ENCODE results near the gene UBXN10. TPM values are rescaled to one million over a fixed set of nuclear protein-coding genes. Genes with fewer than 3 reads are reported as not detected.

UBXN10 gene
- total and polyA plus RNA-seq, 5 donors from 2014 or later, result 0.06 to 0.41 (median 0.33) TPM; not detected in 1

DNA sequence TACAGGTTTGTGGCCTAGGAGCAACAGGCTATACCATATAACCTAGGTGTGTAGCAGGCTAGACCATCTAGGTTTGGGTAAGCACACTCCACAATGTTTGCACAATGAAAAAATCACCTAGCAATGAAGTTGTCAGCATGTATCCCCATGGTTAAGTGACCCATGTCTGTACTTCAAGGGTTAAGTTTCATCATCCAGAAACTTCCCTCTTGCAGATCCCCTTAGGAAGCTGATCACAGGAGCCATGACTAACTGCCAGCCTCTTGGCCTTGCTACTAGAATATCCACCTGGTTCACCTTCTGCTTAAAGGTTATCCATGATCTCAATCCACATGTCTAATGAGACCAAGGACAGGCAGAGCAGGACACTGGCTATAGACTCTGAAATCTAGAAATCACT lies 3.5 kb upstream of the UBXN10 start:
- no peak overlapping the region for H3K27ac ChIP-seq (ENCODE audit: insufficient read depth, low read length, poor library complexity, severe bottlenecking)
- no peak overlapping the region for H3K4me3 ChIP-seq (ENCODE audit: low read depth, low read length)
- Mint-ChIP-seq H3K36me3 (no peaks in the 10 kb centered on the region), H3K27me3 (peaks cover 4% of the 10 kb centered on the region), H3K4me1 (peaks cover 0 to 36% (median 24%) of the 10 kb centered on the region in 4 donors), H3K27ac (no peak overlapping the region), H3K4me3 (no peak overlapping the region), H3K9me3 (peaks cover 0 to 6% (median 1%) of the 10 kb centered on the region in 7 donors)
- no peaks in the 10 kb centered on the region for H3K36me3 ChIP-seq (ENCODE audit: control insufficient read depth, insufficient read depth, low read length)
- ATAC-seq (ENCODE audit: low read depth in 2 of 2), result no peak
- no peaks in the 10 kb centered on the region for H3K27me3 ChIP-seq (ENCODE audit: control insufficient read depth, insufficient read depth, low read length)
- DNase-seq, result no peak
- H3K4me1 ChIP-seq (ENCODE audit: control insufficient read depth, insufficient read depth, low read length, poor library complexity, severe bottlenecking), result peaks cover 26% of the 10 kb centered on the region
- H3K9me3 ChIP-seq (ENCODE audit: control insufficient read depth in 2 of 2, low read length in 2 of 2), result no peaks in the 10 kb centered on the region

DNA sequence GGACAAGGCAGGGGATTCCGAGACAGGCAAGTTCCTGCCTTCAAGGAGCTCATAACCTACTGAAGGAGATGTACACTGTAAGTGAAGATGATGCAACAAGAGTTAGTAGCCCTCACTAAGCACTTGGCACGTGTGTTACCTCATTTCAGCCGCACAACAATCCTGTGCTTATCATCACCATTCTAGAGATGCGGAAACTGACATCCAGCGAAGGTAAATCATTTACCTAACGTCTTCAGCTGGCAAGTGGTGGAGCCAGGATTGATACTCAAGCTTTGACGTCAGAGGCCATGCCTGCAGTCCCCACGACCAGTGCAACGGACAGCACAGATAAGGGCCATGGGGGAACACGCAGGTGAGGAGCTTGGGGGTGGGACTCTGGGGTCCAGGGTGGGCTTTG lies 2.9 kb upstream of the UBXN10 start:
- Mint-ChIP-seq H3K4me3 (no peak overlapping the region), H3K9me3 (peaks cover 0 to 6% (median 1%) of the 10 kb centered on the region in 7 donors), H3K27me3 (no peaks in the 10 kb centered on the region), H3K36me3 (no peaks in the 10 kb centered on the region), H3K4me1 (peaks cover 0 to 42% (median 29%) of the 10 kb centered on the region in 4 donors), H3K27ac (no peak overlapping the region)
- H3K36me3 ChIP-seq (ENCODE audit: control insufficient read depth, insufficient read depth, low read length), result no peaks in the 10 kb centered on the region
- no peaks in the 10 kb centered on the region for H3K9me3 ChIP-seq (ENCODE audit: control insufficient read depth in 2 of 2, low read length in 2 of 2)
- H3K27me3 ChIP-seq (ENCODE audit: control insufficient read depth, insufficient read depth, low read length), result no peaks in the 10 kb centered on the region
- no peak for ATAC-seq (ENCODE audit: low read depth in 2 of 2)
- H3K27ac ChIP-seq (ENCODE audit: insufficient read depth, low read length, poor library complexity, severe bottlenecking), result no peak overlapping the region
- no peak for DNase-seq
- H3K4me3 ChIP-seq (ENCODE audit: low read depth, low read length), result no peak overlapping the region
- H3K4me1 ChIP-seq (ENCODE audit: control insufficient read depth, insufficient read depth, low read length, poor library complexity, severe bottlenecking), result peaks cover 27% of the 10 kb centered on the region

DNA sequence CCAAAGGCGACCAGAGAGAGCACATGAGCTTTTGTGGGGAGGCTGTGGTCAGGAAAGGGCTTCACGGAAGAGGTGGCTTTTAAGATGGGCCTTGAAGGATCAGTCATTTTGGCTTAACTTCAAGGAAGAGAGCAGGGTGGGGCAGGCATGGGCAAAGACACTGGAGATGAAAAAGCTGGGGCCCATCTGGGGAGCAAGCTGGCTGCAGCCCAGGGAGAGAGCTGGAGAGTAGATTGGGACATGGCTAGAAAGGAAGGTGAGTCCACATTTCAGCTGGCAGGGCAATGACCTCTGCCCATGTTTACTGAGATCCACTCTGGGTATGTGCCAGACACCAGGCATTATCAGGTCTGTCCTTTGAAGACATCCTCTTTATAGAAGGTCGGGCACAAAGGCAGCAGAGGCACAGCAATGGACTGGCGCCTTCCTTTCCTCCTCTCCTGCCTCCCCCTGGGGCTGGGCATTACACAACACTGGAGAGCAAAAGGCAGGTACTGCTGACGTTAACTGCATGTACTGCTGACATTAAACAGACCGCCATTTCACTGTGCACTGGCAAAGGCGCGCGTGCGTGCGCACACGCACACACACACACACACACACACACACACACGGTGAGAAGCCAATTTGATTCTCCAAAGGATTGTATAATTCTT lies 2.2 kb upstream of the UBXN10 start:
- H3K36me3 ChIP-seq (ENCODE audit: control insufficient read depth, insufficient read depth, low read length), result no peaks in the 10 kb centered on the region
- Mint-ChIP-seq H3K9me3 (peaks cover 0 to 6% (median 1%) of the 10 kb centered on the region in 7 donors), H3K27me3 (no peaks in the 10 kb centered on the region), H3K27ac (peak overlapping the region; percentile 2 to 72 (median 72)), H3K36me3 (no peaks in the 10 kb centered on the region), H3K4me1 (peaks cover 0 to 48% (median 31%) of the 10 kb centered on the region in 4 donors), H3K4me3 (peak overlapping the region; percentile 3 to 87 (median 34))
- no peak overlapping the region for H3K4me3 ChIP-seq (ENCODE audit: low read depth, low read length)
- peaks cover 27% of the 10 kb centered on the region for H3K4me1 ChIP-seq (ENCODE audit: control insufficient read depth, insufficient read depth, low read length, poor library complexity, severe bottlenecking)
- H3K9me3 ChIP-seq (ENCODE audit: control insufficient read depth in 2 of 2, low read length in 2 of 2), result no peaks in the 10 kb centered on the region
- no peak overlapping the region for H3K27ac ChIP-seq (ENCODE audit: insufficient read depth, low read length, poor library complexity, severe bottlenecking)
- ATAC-seq (ENCODE audit: low read depth in 2 of 2), result no peak
- DNase-seq, result no peak
- no peaks in the 10 kb centered on the region for H3K27me3 ChIP-seq (ENCODE audit: control insufficient read depth, insufficient read depth, low read length)

DNA sequence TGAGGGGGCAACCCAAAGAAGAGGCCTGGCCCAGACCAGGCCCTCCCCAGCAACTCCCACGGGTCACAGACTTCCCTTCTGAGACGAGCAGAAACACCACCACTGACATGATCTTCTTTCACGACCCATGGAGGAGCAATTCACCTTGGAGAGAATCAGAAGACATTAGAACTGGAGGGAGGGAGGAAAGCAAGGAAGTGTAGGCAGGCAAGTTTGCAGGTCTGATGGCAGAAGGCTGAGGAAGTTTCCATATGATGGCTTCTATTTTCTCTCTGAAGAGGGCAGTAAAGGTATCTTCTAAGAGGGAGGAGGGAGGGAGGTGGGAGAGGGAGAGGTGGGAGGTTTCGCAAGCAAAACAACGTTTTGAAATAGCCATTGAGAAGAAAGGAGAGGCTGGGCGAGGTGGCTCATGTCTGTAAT lies 1.4 kb upstream of the UBXN10 start:
- H3K36me3 Mint-ChIP-seq, result no peaks in the 10 kb centered on the region
- Histone ChIP-seq H3K9me3 (ENCODE audit: control insufficient read depth in 2 of 2, low read length in 2 of 2) (no peaks in the 10 kb centered on the region), H3K27me3 (ENCODE audit: control insufficient read depth, insufficient read depth, low read length) (no peaks in the 10 kb centered on the region), H3K36me3 (ENCODE audit: control insufficient read depth, insufficient read depth, low read length) (no peaks in the 10 kb centered on the region), H3K27ac (ENCODE audit: insufficient read depth, low read length, poor library complexity, severe bottlenecking) (no peak overlapping the region), H3K4me3 (ENCODE audit: low read depth, low read length) (no peak overlapping the region), H3K4me1 (ENCODE audit: control insufficient read depth, insufficient read depth, low read length, poor library complexity, severe bottlenecking) (peaks cover 27% of the 10 kb centered on the region)
- H3K4me3 Mint-ChIP-seq, result peak overlapping the region; percentile 58 to 87 (median 83)
- peak overlapping the region; percentile 2 to 72 (median 72) for H3K27ac Mint-ChIP-seq
- DNase-seq (peak in 1 of 3 donors; percentile 6), ATAC-seq (ENCODE audit: low read depth in 2 of 2) (no peak)
- peaks cover 0 to 48% (median 31%) of the 10 kb centered on the region in 4 donors for H3K4me1 Mint-ChIP-seq
- peaks cover 0 to 5% (median 1%) of the 10 kb centered on the region in 7 donors for H3K9me3 Mint-ChIP-seq
- H3K27me3 Mint-ChIP-seq, result no peaks in the 10 kb centered on the region

DNA sequence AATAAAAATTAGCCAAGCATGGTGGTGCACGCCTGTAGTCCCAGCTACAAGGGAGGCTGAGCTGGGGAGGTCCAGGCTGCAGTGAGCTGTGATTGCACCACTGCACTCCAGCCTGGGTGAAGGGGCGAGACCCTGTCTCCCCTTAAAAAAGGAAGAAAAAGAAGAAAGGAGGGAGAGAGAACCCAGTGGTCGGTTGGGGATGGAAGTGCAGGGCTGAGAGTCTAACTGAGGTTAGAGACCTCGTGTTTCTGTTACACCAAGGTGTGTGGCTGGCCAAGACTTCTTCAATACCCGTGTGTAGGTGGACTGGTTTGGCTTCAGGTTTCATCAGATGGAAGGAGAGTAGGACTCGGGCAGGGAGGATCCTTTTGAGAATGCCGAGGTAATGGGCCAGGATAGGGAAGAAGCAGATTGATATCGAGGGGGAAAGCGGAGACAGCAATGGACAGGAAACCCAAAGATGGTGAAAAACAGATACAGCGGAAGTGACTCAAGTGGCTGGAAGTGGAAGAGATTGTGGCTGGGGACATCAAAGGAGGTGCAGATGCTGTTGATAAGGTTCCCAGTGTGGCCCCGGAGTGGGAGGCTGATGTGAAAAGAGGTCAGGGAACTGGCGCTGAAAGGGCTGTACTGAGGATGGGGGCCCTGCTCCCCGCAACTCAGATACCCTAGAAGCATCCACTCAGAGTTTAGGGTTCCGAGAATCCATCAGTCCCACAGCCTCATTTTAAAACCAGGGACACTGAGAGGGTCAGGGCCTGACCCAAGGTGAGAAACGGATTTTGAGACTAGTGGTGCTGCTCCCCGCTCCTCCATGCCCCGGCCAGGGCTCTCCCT lies 681 bp upstream of the UBXN10 start:
- peaks cover 27% of the 10 kb centered on the region for H3K4me1 ChIP-seq (ENCODE audit: control insufficient read depth, insufficient read depth, low read length, poor library complexity, severe bottlenecking)
- DNase-seq (peak; percentile 19 to 79 (median 44)), ATAC-seq (ENCODE audit: low read depth in 2 of 2) (peak; percentile 70 to 80)
- H3K4me1 Mint-ChIP-seq, result peaks cover 0 to 48% (median 31%) of the 10 kb centered on the region in 4 donors
- peak overlapping the region; percentile 51 to 96 (median 72) for H3K27ac Mint-ChIP-seq
- H3K9me3 ChIP-seq (ENCODE audit: control insufficient read depth in 2 of 2, low read length in 2 of 2), result no peaks in the 10 kb centered on the region
- H3K27ac ChIP-seq (ENCODE audit: insufficient read depth, low read length, poor library complexity, severe bottlenecking), result peak overlapping the region; percentile 44
- peak overlapping the region; percentile 79 to 85 (median 81) for H3K4me3 Mint-ChIP-seq
- H3K27me3 Mint-ChIP-seq, result no peaks in the 10 kb centered on the region
- H3K27me3 ChIP-seq (ENCODE audit: control insufficient read depth, insufficient read depth, low read length), result no peaks in the 10 kb centered on the region
- peak overlapping the region; percentile 71 for H3K4me3 ChIP-seq (ENCODE audit: low read depth, low read length)
- no peaks in the 10 kb centered on the region for H3K36me3 Mint-ChIP-seq
- H3K9me3 Mint-ChIP-seq, result peaks cover 0 to 1% (median 0%) of the 10 kb centered on the region in 7 donors
- H3K36me3 ChIP-seq (ENCODE audit: control insufficient read depth, insufficient read depth, low read length), result no peaks in the 10 kb centered on the region

DNA sequence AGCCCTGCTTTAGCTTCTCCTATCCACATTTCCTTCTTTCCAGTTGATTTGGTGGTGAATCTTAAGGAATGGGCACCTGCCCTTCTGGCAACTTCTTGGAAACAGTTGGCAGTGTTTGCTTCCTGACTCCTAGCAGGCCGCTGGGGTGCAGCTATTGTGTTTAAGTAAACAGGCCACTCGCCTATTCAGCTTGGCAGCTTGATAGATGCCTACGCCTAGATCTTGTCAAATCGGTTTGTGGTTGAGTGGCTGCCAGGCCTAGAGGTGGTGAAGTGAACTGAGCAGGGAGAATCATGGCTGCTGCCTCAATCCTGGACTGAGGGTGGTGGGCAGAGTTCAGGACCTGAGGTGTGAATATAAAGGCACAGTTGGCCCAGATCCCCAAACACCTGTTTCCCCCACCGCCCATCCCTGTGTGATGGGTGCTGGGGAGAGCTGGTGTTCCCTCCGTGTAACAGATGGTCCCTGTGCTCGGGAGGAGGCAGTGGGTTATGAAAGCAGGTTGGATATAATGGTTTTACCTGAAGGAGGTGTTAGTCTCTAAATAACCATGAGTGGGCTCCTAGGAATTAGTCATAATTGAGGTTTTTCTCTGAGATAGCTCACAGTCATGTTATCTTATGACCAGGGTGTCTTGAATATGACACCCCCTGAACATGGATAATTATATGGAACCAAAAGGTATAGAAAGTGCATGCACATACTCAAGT lies 1.4 kb downstream of the UBXN10 start:
- peak in 1 of 2 donors; percentile 14 for ATAC-seq (ENCODE audit: low read depth in 2 of 2)
- H3K4me3 Mint-ChIP-seq, result peak overlapping the region; percentile 83 to 89 (median 86)
- H3K4me1 ChIP-seq (ENCODE audit: control insufficient read depth, insufficient read depth, low read length, poor library complexity, severe bottlenecking), result peaks cover 27% of the 10 kb centered on the region

DNA sequence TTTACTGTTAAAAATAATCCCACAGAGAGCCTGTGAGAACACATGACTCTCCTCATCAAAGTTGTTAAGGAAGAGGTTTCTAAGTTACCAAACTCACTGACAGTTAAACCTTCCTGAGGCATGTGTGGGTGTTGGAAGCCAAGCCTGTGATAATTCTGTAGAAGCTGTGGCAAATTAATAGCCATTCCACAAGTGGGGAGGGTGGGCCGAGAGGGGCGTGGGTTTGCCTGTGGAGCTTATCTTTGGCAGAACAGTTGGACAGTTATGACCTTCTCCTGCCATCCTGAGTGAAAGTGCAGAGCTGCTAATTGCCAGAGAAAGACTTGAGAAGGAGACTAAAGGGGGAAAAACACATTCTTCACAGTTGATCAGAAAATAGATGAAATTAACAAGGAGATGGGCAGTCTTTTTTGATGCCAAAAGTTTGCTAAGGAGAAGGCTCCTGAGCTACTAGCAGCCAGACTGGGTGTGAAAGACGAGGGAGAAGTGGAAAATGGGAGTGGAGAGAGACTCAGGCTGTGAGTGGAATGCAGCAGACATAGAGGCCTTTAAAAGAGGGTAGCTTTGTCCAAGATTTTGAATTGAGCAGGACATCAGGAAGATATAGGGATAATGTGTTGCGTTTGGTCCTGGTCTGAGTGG lies 2.0 kb downstream of the UBXN10 start:
- ATAC-seq (ENCODE audit: low read depth in 2 of 2) (no peak), DNase-seq (no peak)
- Mint-ChIP-seq H3K36me3 (no peaks in the 10 kb centered on the region), H3K4me1 (peaks cover 0 to 48% (median 31%) of the 10 kb centered on the region in 4 donors), H3K27me3 (peaks cover 8% of the 10 kb centered on the region), H3K27ac (no peak overlapping the region), H3K9me3 (peaks cover 0 to 1% (median 0%) of the 10 kb centered on the region in 7 donors), H3K4me3 (peak overlapping the region in 2 of 4 donors; percentile 7 to 54)
- H3K27ac ChIP-seq (ENCODE audit: insufficient read depth, low read length, poor library complexity, severe bottlenecking), result no peak overlapping the region
- H3K4me1 ChIP-seq (ENCODE audit: control insufficient read depth, insufficient read depth, low read length, poor library complexity, severe bottlenecking), result peaks cover 27% of the 10 kb centered on the region
- no peaks in the 10 kb centered on the region for H3K9me3 ChIP-seq (ENCODE audit: control insufficient read depth in 2 of 2, low read length in 2 of 2)
- no peak overlapping the region for H3K4me3 ChIP-seq (ENCODE audit: low read depth, low read length)
- H3K36me3 ChIP-seq (ENCODE audit: control insufficient read depth, insufficient read depth, low read length), result no peaks in the 10 kb centered on the region
- H3K27me3 ChIP-seq (ENCODE audit: control insufficient read depth, insufficient read depth, low read length), result no peaks in the 10 kb centered on the region

More for the DNA sequence above, 1.4 kb downstream of the UBXN10 start:
- Mint-ChIP-seq H3K27ac (peak overlapping the region; percentile 17 to 93 (median 65)), H3K4me1 (peaks cover 0 to 48% (median 31%) of the 10 kb centered on the region in 4 donors), H3K27me3 (peaks cover 8% of the 10 kb centered on the region), H3K9me3 (peaks cover 0 to 1% (median 0%) of the 10 kb centered on the region in 7 donors), H3K36me3 (no peaks in the 10 kb centered on the region)
- Histone ChIP-seq H3K9me3 (ENCODE audit: control insufficient read depth in 2 of 2, low read length in 2 of 2) (no peaks in the 10 kb centered on the region), H3K36me3 (ENCODE audit: control insufficient read depth, insufficient read depth, low read length) (no peaks in the 10 kb centered on the region), H3K4me3 (ENCODE audit: low read depth, low read length) (peak overlapping the region; percentile 24), H3K27ac (ENCODE audit: insufficient read depth, low read length, poor library complexity, severe bottlenecking) (no peak overlapping the region), H3K27me3 (ENCODE audit: control insufficient read depth, insufficient read depth, low read length) (no peaks in the 10 kb centered on the region)
- DNase-seq, result peak in 1 of 3 donors; percentile 39
